ENCODE data around the gene GTF2H4.

- TF ChIP-seq, protein P1, sequence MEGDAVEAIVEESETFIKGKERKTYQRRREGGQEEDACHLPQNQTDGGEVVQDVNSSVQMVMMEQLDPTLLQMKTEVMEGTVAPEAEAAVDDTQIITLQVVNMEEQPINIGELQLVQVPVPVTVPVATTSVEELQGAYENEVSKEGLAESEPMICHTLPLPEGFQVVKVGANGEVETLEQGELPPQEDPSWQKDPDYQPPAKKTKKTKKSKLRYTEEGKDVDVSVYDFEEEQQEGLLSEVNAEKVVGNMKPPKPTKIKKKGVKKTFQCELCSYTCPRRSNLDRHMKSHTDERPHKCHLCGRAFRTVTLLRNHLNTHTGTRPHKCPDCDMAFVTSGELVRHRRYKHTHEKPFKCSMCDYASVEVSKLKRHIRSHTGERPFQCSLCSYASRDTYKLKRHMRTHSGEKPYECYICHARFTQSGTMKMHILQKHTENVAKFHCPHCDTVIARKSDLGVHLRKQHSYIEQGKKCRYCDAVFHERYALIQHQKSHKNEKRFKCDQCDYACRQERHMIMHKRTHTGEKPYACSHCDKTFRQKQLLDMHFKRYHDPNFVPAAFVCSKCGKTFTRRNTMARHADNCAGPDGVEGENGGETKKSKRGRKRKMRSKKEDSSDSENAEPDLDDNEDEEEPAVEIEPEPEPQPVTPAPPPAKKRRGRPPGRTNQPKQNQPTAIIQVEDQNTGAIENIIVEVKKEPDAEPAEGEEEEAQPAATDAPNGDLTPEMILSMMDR (IDR thresholded peaks at IDR 0.05), result no peak
- no peak for TF ChIP-seq POLR2A (IDR thresholded peaks at IDR 0.05)
Measured at GRCh38 chr6:30887901-30888815, 19.8 kb upstream of the GTF2H4 start.
